Fibroblast of villous mesenchyme (primary cell): ENCODE measurements around the gene RGS12. TPM values are rescaled to one million over a fixed set of nuclear protein-coding genes. Genes with fewer than 3 reads are reported as not detected.

Experiments used
- DNase-seq: peaks from one replicate; pipeline ENCODE4 v3.0.0-alpha.2; 2010; ENCODE audit warnings: low read depth
- H3K4me3 ChIP-seq: 2 replicates; pipeline ENCODE4 v1.5.1; 2011; ENCODE audit warnings: low read depth, mild to moderate bottlenecking, low read length
- CTCF ChIP-seq: IDR thresholded peaks from 2 replicates; pipeline ENCODE4 v1.5.1; 2012; ENCODE audit warnings: low read depth, mild to moderate bottlenecking, low read length; ENCODE audit not compliant: insufficient read depth
- total RNA-seq: library from RNA; depleted of rRNA; stranded (reverse); fragments of >200 nt; gene quantifications from 2 replicates; pipeline ENCODE4 v1.2.3, GENCODE V29; 2012

The RGS12 gene
- total RNA-seq, 1 donor: 11.7 TPM

DNA sequence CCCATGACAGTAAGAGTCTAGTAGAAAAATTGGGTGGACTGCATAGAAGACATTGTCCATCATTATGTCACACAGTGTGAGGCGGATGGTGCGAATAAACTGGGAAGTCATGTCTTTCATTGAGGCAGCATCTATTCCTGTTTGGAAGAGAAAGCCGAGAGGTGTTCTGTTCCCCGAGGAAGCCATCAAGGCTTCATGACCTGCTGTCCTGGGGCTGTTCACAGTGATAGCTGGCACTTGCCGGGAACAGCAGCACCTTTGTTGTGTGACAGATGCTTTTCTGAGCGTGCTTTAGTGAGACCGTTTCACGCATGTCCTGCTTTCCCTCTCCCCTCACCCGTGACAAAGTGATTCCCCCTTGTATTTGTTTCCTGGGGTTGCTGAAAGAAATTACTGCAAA is 20.3 kb downstream of the RGS12 start:
- DNase-seq: no peak
- no peak overlapping the region for H3K4me3 ChIP-seq
- TF ChIP-seq CTCF: no peak

DNA sequence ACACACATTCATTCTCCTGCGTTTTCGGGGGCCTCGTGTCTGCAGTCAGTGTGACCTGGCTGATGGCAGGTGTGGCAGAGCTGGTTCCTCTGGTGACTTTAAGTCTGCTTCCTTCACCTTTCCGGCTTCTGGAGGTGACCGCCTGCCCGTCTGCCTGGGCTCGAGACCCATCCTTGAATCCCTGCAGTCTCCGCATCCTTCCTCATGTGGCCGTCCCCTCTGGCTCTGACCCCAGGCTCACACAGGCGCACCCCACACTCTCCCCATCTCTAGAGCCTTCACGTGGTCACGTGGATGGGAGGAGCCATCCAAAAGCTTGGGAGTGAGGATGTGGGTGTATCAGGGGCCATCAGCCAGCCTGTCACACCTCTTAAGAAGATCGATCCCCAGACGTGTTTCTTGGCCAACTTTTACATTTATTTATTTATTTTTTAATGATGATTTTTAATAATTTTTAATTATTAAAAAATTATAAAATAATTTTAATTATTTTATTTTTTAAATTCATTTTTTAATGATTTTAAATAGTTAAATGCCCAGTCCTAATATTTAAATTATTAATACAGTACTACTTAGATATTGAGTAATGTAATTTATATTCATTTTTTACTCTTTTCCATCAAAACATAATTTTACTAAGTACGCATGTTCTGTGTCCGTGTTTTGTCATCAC is 20.9 kb downstream of the RGS12 start:
- TF ChIP-seq CTCF: no peak
- H3K4me3 ChIP-seq: no peak overlapping the region
- no peak for DNase-seq

GRCh38 chr4:3314706-3315260 is 22.0 kb downstream of the RGS12 start:
- H3K4me3 ChIP-seq: no peak overlapping the region
- DNase-seq: no peak
- TF ChIP-seq CTCF: no peak

DNA sequence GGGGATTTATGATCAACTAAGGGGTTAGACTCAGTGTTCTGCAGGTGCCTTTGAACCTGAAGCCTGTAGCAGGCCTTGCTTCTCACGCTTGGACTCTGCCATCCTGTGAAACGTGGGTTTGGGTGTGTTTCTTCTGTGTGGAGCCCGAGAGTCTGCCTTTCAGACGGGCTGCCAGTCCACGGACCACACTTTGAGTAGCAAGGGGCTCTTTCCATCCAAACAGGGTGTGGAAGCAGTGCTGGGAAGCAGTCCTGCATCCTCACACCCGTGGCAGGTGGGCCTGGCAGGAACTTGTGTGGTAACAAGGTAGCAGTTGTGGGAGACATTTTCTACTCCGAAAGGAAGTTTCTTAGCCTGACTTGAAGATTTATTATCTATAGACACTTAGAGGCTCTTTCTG is 22.7 kb downstream of the RGS12 start:
- no peak for DNase-seq
- TF ChIP-seq CTCF: no peak
- H3K4me3 ChIP-seq: no peak overlapping the region

DNA sequence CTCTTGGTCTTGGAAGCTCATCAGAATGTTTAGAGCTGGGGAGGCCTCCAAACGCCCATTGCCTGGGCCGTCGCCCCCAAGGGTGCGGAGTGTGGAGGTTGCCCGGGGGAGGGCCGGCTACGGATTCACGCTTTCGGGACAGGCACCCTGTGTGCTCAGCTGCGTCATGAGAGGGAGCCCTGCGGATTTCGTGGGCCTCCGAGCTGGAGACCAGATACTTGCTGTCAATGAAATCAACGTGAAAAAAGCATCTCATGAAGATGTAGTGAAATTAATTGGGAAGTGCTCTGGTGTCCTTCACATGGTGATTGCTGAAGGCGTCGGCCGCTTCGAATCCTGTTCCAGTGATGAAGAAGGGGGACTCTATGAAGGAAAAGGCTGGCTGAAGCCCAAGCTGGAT is 23.3 kb downstream of the RGS12 start:
- no peak overlapping the region for H3K4me3 ChIP-seq
- TF ChIP-seq CTCF: no peak
- DNase-seq: no peak

DNA sequence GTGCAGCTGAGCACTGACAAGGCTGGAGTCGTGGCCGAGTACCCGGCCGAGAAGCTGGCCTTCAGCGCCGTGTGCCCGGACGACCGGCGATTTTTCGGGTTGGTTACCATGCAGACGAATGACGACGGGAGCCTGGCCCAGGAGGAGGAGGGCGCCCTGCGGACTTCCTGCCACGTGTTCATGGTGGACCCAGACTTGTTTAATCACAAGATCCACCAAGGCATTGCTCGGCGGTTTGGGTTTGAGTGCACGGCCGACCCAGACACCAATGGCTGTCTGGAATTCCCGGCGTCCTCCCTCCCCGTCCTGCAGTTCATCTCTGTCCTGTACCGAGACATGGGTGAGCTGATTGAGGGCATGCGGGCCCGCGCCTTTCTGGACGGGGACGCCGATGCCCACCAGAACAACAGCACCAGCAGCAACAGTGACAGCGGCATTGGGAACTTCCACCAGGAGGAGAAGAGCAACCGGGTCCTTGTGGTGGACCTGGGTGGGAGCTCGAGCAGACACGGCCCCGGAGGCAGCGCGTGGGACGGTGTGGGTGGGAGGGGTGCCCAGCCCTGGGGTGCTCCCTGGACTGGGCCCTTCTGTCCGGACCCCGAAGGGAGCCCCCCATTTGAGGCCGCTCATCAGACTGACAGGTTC is 24.3 kb downstream of the RGS12 start:
- no peak for TF ChIP-seq CTCF
- H3K4me3 ChIP-seq: no peak overlapping the region
- no peak for DNase-seq

- no peak overlapping the region for H3K4me3 ChIP-seq
- no peak for DNase-seq
- TF ChIP-seq CTCF: no peak
Measured at GRCh38 chr4:3317656-3318211, 24.9 kb downstream of the RGS12 start.
